OCI-LY3 (cell line): Measurements from ENCODE around the gene NAB2.

Experiments
- CTCF ChIP-seq: fragments of 200-600, 300-600 bp; sonication (generic); IDR thresholded peaks from 2 replicates; pipeline ENCODE4 v1.5.1; 2014; ENCODE audit warnings: antibody characterized with exemption, low read length, low read depth
- EZH2phosphoT487 ChIP-seq: fragments of 200-600 bp; shearing (Covaris generic); IDR thresholded peaks from 2 replicates; pipeline ENCODE4 v1.6.1; 2018; ENCODE audit warnings: antibody characterized with exemption, mixed run types, low read depth

- TF ChIP-seq CTCF (no peak), EZH2phosphoT487 (no peak)
Measured at GRCh38 chr12:57091638-57092528, 3.0 kb downstream of the NAB2 start.
